IMR-90 (cell line): ENCODE data around the gene ACAA2. TPM values are rescaled to one million over a fixed set of nuclear protein-coding genes. Genes with fewer than 3 reads are reported as not detected.

Experiments
- ATAC-seq: fragments of 200-7000 bp; cut with Tn5 transposase; 2 replicates; pipeline ENCODE4 v1.9.1; 2020; ENCODE audit warnings: low read depth, mild to moderate bottlenecking, moderate library complexity
- BruUV-seq: library from RNA; stranded (reverse); fragments of 400-500 nt; replicated peaks from 2 replicates; lab custom pipeline; 2021; lab: Mats Ljungman, UMichigan
- CTCF ChIA-PET: fragments of 300-600 bp; formaldehyde crosslinking; extraction: SDS; loops from one replicate; lab custom pipeline; 2021; ENCODE audit warnings: antibody characterized with exemption; lab: Yijun Ruan, JAX
- POLR2A ChIA-PET: fragments of 300-600 bp; sonication (Branson Sonifier 250); formaldehyde crosslinking; loops from one replicate; lab custom pipeline; 2022; ENCODE audit warnings: antibody characterized with exemption; ENCODE audit not compliant: unreplicated experiment; lab: Charles Lee
- DNase-seq: peaks from one replicate; pipeline ENCODE4 v3.0.0; 2013
- H2AFZ ChIP-seq: replicated peaks from 2 replicates; pipeline ENCODE3; 2013; ENCODE audit warnings: low read length, mild to moderate bottlenecking; ENCODE audit not compliant: poor library complexity
- H2AK5ac ChIP-seq: 2 replicates; pipeline ENCODE4 v1.6.1; 2013; ENCODE audit warnings: low read depth, low read length, inconsistent platforms
- H2AK9ac ChIP-seq: replicated peaks from 2 replicates; pipeline ENCODE3; 2013; ENCODE audit warnings: mild to moderate bottlenecking, low read depth, low read length, moderate library complexity; ENCODE audit not compliant: poor library complexity
- H2BK120ac ChIP-seq: 2 replicates; pipeline ENCODE4 v1.6.1; 2013; ENCODE audit warnings: low read depth, low read length, inconsistent platforms
- H2BK15ac ChIP-seq: 3 replicates; pipeline ENCODE4 v1.6.1; 2013; ENCODE audit warnings: low read depth, low read length, inconsistent platforms
- H2BK20ac ChIP-seq: 2 replicates; pipeline ENCODE4 v1.6.1; 2013; ENCODE audit warnings: low read depth, mild to moderate bottlenecking, inconsistent platforms, low read length, moderate library complexity
- H2BK5ac ChIP-seq: 2 replicates; pipeline ENCODE4 v1.6.1; 2013; ENCODE audit warnings: mild to moderate bottlenecking, low read depth, low read length, inconsistent platforms; ENCODE audit not compliant: poor library complexity, severe bottlenecking
- H3K14ac ChIP-seq: replicated peaks from 2 replicates; pipeline ENCODE4 v1.6.1; 2013; ENCODE audit warnings: low read depth, low read length, inconsistent platforms
- H3K18ac ChIP-seq: 2 replicates; pipeline ENCODE4 v1.6.1; 2013; ENCODE audit warnings: low read depth, low read length, control low read depth
- H3K23ac ChIP-seq: 2 replicates; pipeline ENCODE4 v1.6.1; 2013; ENCODE audit warnings: low read depth, low read length, inconsistent platforms
- H3K27ac ChIP-seq: 2 replicates; pipeline ENCODE4 v1.5.1; 2013; ENCODE audit warnings: mild to moderate bottlenecking, control low read depth, low read length; ENCODE audit not compliant: insufficient read depth
- H3K27me3 ChIP-seq: 2 replicates; pipeline ENCODE4 v1.6.1; 2013; ENCODE audit warnings: low read length; ENCODE audit not compliant: control insufficient read depth, insufficient read depth
- H3K36me3 ChIP-seq: 2 replicates; pipeline ENCODE4 v1.6.1; 2013; ENCODE audit warnings: low read length, mixed read lengths; ENCODE audit not compliant: control insufficient read depth, insufficient read depth
- H3K4ac ChIP-seq: 2 replicates; pipeline ENCODE4 v1.6.1; 2013; ENCODE audit warnings: low read depth, low read length, inconsistent platforms
- H3K4me1 ChIP-seq: 2 replicates; pipeline ENCODE4 v1.6.1; 2013; ENCODE audit warnings: low read length, mixed read lengths; ENCODE audit not compliant: control insufficient read depth, insufficient read depth
- H3K4me2 ChIP-seq: 2 replicates; pipeline ENCODE4 v1.6.1; 2013; ENCODE audit warnings: low read depth, mild to moderate bottlenecking, control low read depth, low read length, moderate library complexity
- H3K4me3 ChIP-seq: 2 replicates; pipeline ENCODE4 v1.5.1; 2013; ENCODE audit warnings: low read depth, mild to moderate bottlenecking, control low read depth, low read length, moderate library complexity; ENCODE audit not compliant: insufficient read depth
- H3K56ac ChIP-seq: 2 replicates; pipeline ENCODE4 v1.6.1; 2013; ENCODE audit warnings: low read length, inconsistent platforms; ENCODE audit not compliant: insufficient read depth; ENCODE audit errors: extremely low read depth
- H3K79me1 ChIP-seq, 2 experiments: 2 replicates each; pipeline ENCODE4 v1.6.1; 2013; ENCODE audit warnings: low read length in 2 of 2, inconsistent platforms in 1 of 2, low read depth in 1 of 2
- H3K9ac ChIP-seq: 2 replicates; pipeline ENCODE4 v1.6.1; 2013; ENCODE audit warnings: low read depth, low read length, control low read depth
- H3K9me1 ChIP-seq: 2 replicates; pipeline ENCODE4 v1.6.1; 2013; ENCODE audit warnings: low read length, inconsistent platforms; ENCODE audit not compliant: insufficient read depth
- H3K9me3 ChIP-seq: 2 replicates; pipeline ENCODE4 v1.6.1; 2013; ENCODE audit warnings: low read length; ENCODE audit not compliant: control insufficient read depth, insufficient read depth
- H4K20me1 ChIP-seq: 2 replicates; pipeline ENCODE4 v1.6.1; 2013; ENCODE audit warnings: low read length, inconsistent platforms; ENCODE audit not compliant: insufficient read depth
- H4K5ac ChIP-seq: 2 replicates; pipeline ENCODE4 v1.6.1; 2013; ENCODE audit warnings: mild to moderate bottlenecking, low read depth, low read length, control low read depth
- H4K8ac ChIP-seq, 2 experiments: 2 replicates each; pipeline ENCODE4 v1.6.1; 2013; ENCODE audit warnings: low read depth in 2 of 2, low read length in 2 of 2, control low read depth in 1 of 2, inconsistent platforms in 1 of 2
- H4K91ac ChIP-seq: 2 replicates; pipeline ENCODE4 v1.6.1; 2013; ENCODE audit warnings: low read depth, low read length, inconsistent platforms; ENCODE audit not compliant: insufficient read depth
- CEBPB ChIP-seq: IDR thresholded peaks from 2 replicates; pipeline ENCODE4 v1.6.1; 2012; ENCODE audit warnings: low read depth, low read length, improper control_type of control experiment
- CHD1 ChIP-seq: IDR thresholded peaks from 2 replicates; pipeline ENCODE4 v1.6.1; 2012; ENCODE audit warnings: low read depth, low read length, improper control_type of control experiment
- FOS ChIP-seq: fragments of 150-350 bp; IDR thresholded peaks from 2 replicates; pipeline ENCODE4 v1.6.1; 2016; ENCODE audit warnings: low read depth, low read length
- MAZ ChIP-seq: IDR thresholded peaks from 2 replicates; pipeline ENCODE4 v1.6.1; 2012; ENCODE audit warnings: low read depth, mild to moderate bottlenecking, low read length, improper control_type of control experiment, moderate library complexity, borderline replicate concordance
- MXI1 ChIP-seq: IDR thresholded peaks from 2 replicates; pipeline ENCODE4 v1.6.1; 2012; ENCODE audit warnings: low read depth, mild to moderate bottlenecking, low read length, moderate library complexity, borderline replicate concordance
- NFE2L2 ChIP-seq: fragments of 150-350 bp; IDR thresholded peaks from 2 replicates; pipeline ENCODE4 v1.6.1; 2016; ENCODE audit warnings: low read depth, mild to moderate bottlenecking, low read length
- POLR2A ChIP-seq: IDR thresholded peaks from 2 replicates; pipeline ENCODE4 v1.6.1; 2012; ENCODE audit warnings: mild to moderate bottlenecking, low read depth, low read length
- RAD21 ChIP-seq: IDR thresholded peaks from 2 replicates; pipeline ENCODE4 v1.6.1; 2012; ENCODE audit warnings: low read length, improper control_type of control experiment
- RCOR1 ChIP-seq: IDR thresholded peaks from 2 replicates; pipeline ENCODE4 v1.6.1; 2012; ENCODE audit warnings: mild to moderate bottlenecking, low read length, improper control_type of control experiment; ENCODE audit not compliant: insufficient replicate concordance
- RFX5 ChIP-seq: IDR thresholded peaks from 2 replicates; pipeline ENCODE4 v1.8.0; 2012; ENCODE audit warnings: low read depth, mild to moderate bottlenecking, low read length, moderate library complexity
- SMC3 ChIP-seq: fragments of 150-350 bp; IDR thresholded peaks from 2 replicates; pipeline ENCODE4 v1.6.1; 2016; ENCODE audit warnings: low read depth, mild to moderate bottlenecking, antibody characterized with exemption, low read length, moderate library complexity
- WGBS, 2 experiments: methylation state at CpG; one replicate each; pipeline versions ENCODE4 v1.1.5 to v1.1.7; 2013; ENCODE audit warnings: missing lambda C conversion rate in 2 of 2; ENCODE audit not compliant: insufficient read length in 1 of 2; ENCODE audit errors: extremely low coverage in 2 of 2; 5-methylcytosine and 5-hydroxymethylcytosine counted together
- dilution Hi-C: fragments of 300-500 bp; cut with HindIII; formaldehyde crosslinking; loops from one replicate; pipeline ENCODE4 v1.14.3; 2018; ENCODE audit warnings: low sequenced_read_pairs; ENCODE audit not compliant: unreplicated experiment
- in situ Hi-C: fragments of 300-500 bp; cut with MboI; formaldehyde crosslinking; loops from 3 replicates; pipeline ENCODE4 v1.14.3; 2019; ENCODE audit warnings: low sequenced_read_pairs, inconsistent platforms, mixed read lengths
- intact Hi-C: fragments of 100-400 bp; cut with micrococcal nuclease; formaldehyde crosslinking; loops from 2 replicates; pipeline ENCODE4 v1.10.0; 2022
- polyA plus RNA-seq, 3 experiments: library from polyadenylated mRNA; depleted of rRNA; stranded (reverse); fragments of >200 nt; gene quantifications; 2 replicates each; pipeline ENCODE4 v1.2.3, GENCODE V29; 2012; ENCODE audit warnings: low replicate concordance in 1 of 3
- total RNA-seq: library from RNA; depleted of rRNA; stranded (reverse); fragments of >200 nt; gene quantifications from 2 replicates; pipeline ENCODE4 v1.2.3, GENCODE V29; 2012
- TF ChIP-seq, protein P1 (sequence below): fragments of 150-350 bp; IDR thresholded peaks from 2 replicates; pipeline ENCODE4 v1.6.1; 2016; ENCODE audit warnings: low read depth, mild to moderate bottlenecking, low read length, moderate library complexity, borderline replicate concordance
- TF ChIP-seq, protein P2 (sequence below): conservative IDR thresholded peaks from 2 replicates; pipeline ENCODE4 v1.5.1; 2012; ENCODE audit warnings: mild to moderate bottlenecking, low read depth, low read length, improper control_type of control experiment

ACAA2 gene
- total and polyA plus RNA-seq, 2 of the 4 experiments (the other 2 are of a cell fraction): 24.4 to 61.5 TPM

DNA sequence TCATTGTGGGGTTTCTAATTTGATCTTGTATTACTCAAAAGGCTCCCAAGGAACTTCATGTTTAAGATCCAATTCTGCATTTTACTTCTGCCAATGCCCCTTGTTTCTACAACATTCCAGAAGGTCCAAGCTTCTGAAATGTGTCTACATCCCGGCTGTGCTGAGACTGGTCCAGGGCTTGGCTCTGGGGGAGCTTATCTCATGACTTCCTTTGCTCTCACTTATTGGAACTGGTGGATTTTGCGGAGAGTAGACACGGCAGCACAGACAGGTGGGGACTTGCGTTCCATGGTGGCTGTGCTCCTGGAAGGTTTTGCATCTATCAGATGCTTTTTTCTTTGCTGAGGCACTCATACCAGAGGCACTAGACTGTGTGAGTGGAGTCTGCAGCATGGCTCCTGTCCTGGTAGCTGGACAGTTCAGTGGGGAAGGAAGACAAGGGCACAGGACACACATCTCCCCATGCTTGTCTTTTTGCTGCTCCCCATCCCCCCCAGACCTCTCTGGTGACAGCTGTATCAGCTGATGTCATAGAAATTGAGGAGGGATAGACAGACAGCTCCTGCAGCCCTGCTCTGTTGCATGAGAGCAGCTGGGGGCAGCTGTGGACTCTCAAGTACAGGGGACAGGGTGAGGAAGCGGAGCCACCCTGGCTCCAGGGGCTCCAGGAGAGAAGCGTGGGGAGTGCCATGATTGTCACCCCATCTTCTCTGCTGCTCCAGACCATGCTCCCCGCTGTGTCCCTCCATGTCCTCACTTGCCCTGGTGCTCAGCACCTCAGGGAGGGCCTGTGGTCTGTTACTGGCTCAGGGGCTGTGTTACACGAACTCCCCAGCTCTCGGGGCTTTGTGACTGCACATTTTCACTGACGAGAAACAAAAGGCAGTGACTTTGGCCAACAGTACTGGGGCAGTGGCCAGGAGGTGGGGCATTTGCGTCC is 46.0 kb downstream of the ACAA2 start (continued):
- TF ChIP-seq NFE2L2 (no peak), CEBPB (no peak), RAD21 (no peak)

DNA sequence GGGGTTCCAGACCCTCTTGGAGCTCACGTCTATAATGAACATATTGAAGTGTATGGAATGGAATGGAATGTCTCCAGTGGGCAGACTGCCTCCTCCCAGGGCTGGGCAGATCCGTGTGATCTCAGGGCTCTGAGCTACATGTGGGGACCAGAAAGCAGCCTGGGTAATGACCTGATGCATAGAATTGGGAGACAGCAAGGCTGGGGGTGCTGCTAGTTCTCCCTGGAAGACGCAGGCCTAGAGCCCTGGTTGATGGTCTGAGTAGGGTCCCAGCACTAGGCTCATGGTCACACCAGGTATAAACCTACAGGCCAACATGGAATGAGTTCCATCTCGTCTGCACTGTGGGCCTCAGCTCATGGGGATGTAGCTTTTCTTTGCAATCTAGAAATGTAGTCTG is 46.7 kb downstream of the ACAA2 start:
- Histone ChIP-seq H4K20me1 (no peaks in the 10 kb centered on the region), H4K8ac (no peak overlapping the region), H3K23ac (no peak overlapping the region), H3K18ac (no peak overlapping the region), H2AFZ (no peak overlapping the region), H3K4me2 (no peak overlapping the region), H3K9ac (no peak overlapping the region), H3K4me3 (no peak overlapping the region), H2BK5ac (no peak overlapping the region), H4K91ac (no peak overlapping the region), H3K14ac (no peak overlapping the region), H3K4ac (no peak overlapping the region), H3K27me3 (peaks cover 4% of the 10 kb centered on the region), H2AK5ac (no peak overlapping the region), H2BK20ac (no peak overlapping the region), H2AK9ac (peak overlapping the region; percentile 13), H3K9me1 (peaks cover 9% of the 10 kb centered on the region; the same call in 1 of the 2 replicates), H3K4me1 (peaks cover 5% of the 10 kb centered on the region), H3K9me3 (no peaks in the 10 kb centered on the region), H3K56ac (no peak overlapping the region), H3K27ac (no peak overlapping the region), H2BK120ac (no peak overlapping the region), H3K79me1 (no peaks in the 10 kb centered on the region), H3K36me3 (no peaks in the 10 kb centered on the region), H2BK15ac (no peak overlapping the region), H4K5ac (no peak overlapping the region)
- no peak for ATAC-seq
- intact Hi-C loops: loop anchor here (5.0 kb wide), 1 partner anchor 91 kb away; no protein-coding TSS in a partner anchor
- in situ Hi-C loops: loop anchor here (10.0 kb wide), 1 partner anchor 252 kb away; no protein-coding TSS in a partner anchor
- no TSS peak for BruUV-seq
- TF ChIP-seq FOS: no peak
- no peak for TF ChIP-seq CHD1
- TF ChIP-seq POLR2A: no peak
- no peak for TF ChIP-seq SMC3
- no peak for TF ChIP-seq MXI1
- TF ChIP-seq RCOR1: no peak
- TF ChIP-seq CEBPB: no peak
- TF ChIP-seq RAD21: no peak
- TF ChIP-seq, protein P1, sequence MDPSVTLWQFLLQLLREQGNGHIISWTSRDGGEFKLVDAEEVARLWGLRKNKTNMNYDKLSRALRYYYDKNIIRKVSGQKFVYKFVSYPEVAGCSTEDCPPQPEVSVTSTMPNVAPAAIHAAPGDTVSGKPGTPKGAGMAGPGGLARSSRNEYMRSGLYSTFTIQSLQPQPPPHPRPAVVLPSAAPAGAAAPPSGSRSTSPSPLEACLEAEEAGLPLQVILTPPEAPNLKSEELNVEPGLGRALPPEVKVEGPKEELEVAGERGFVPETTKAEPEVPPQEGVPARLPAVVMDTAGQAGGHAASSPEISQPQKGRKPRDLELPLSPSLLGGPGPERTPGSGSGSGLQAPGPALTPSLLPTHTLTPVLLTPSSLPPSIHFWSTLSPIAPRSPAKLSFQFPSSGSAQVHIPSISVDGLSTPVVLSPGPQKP: no peak
- no peak for TF ChIP-seq MAZ
- TF ChIP-seq RFX5: no peak
- TF ChIP-seq, protein P2, sequence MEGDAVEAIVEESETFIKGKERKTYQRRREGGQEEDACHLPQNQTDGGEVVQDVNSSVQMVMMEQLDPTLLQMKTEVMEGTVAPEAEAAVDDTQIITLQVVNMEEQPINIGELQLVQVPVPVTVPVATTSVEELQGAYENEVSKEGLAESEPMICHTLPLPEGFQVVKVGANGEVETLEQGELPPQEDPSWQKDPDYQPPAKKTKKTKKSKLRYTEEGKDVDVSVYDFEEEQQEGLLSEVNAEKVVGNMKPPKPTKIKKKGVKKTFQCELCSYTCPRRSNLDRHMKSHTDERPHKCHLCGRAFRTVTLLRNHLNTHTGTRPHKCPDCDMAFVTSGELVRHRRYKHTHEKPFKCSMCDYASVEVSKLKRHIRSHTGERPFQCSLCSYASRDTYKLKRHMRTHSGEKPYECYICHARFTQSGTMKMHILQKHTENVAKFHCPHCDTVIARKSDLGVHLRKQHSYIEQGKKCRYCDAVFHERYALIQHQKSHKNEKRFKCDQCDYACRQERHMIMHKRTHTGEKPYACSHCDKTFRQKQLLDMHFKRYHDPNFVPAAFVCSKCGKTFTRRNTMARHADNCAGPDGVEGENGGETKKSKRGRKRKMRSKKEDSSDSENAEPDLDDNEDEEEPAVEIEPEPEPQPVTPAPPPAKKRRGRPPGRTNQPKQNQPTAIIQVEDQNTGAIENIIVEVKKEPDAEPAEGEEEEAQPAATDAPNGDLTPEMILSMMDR: no peak
- DNase-seq: no peak
- WGBS, 2 experiments: 33% methylated on average over 1 of the region's 4 CpGs; no CpG with 5 or more reads in 1 of the 2 experiments
- ChIA-PET CTCF (interaction anchor here (1.4 kb wide), 1 partner anchor 208 kb away, joined by 3 read pairs; no protein-coding TSS in a partner anchor), POLR2A (no interaction called here)
- dilution Hi-C loops: no loop called here
